ENCODE measurements around the gene ARHGEF17.

ARHGEF17 gene

DNA sequence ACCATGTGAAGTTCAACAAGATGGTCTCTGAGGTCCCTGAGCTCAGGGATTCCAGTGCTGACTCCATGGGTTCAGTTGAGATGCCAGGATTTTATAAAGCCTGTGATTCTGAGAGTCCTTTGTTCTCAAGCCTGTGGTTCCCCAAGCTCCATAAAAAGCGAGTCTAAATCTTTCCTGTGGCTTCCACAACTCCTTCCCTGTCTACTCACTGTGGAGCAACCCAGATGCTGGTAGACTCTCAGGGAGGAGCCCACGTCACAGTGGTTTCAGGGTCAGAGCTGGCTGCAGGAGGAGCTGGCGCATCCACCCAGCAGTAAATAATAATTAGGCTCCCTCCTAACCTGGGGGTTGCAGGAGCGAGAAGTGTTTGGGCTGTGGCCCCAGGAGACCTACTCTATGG is 66.1 kb downstream of the ARHGEF17 start:
- Histone ChIP-seq H3K9me3 (ENCODE audit: control insufficient read depth in 2 of 2, low read length in 2 of 2) (no peaks in the 10 kb centered on the region), H3K27me3 (ENCODE audit: control insufficient read depth in 1 of 2, insufficient read depth in 2 of 2, low read length in 2 of 2) (no peaks in the 10 kb centered on the region), H3K4me1 (ENCODE audit: control insufficient read depth, insufficient read depth, low read length) (peaks cover 24% of the 10 kb centered on the region), H3K27ac (ENCODE audit: low read length) (no peak overlapping the region), H3K36me3 (ENCODE audit: control insufficient read depth in 2 of 2, insufficient read depth in 2 of 2, low read length in 2 of 2) (no peaks in the 10 kb centered on the region), H3K9ac (ENCODE audit: low read length in 2 of 2) (no peak overlapping the region), H3K4me3 (ENCODE audit: low read length in 2 of 2) (no peak overlapping the region)

DNA sequence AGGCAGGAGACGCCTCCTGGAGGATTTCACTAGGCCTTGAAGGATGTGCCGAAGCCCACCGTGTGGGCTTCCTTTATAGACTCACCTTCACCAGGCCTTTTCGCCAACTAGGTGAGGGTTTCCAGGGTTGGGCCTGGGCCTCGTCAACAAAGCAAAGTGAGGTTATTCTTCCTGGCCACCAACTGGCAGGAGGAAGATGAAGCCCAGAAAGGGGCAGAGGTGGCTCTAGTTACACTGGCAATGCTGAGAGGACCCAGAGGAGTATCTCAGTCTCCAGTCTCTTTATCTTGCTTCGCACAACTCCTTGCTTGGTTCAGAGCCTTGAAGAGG is 67.7 kb downstream of the ARHGEF17 start:
- no peaks in the 10 kb centered on the region for H3K36me3 ChIP-seq (ENCODE audit: control insufficient read depth in 2 of 2, insufficient read depth in 2 of 2, low read length in 2 of 2)

GRCh38 chr11:73376160-73376802 is 68.2 kb downstream of the ARHGEF17 start, which contains the start of gene RELT:
TSS of gene RELT (plus strand) at chr11:73376399. CDS start at chr11:73389137, 12,738 bp downstream.
- peak within 1 kb of the TSS; percentile 58 to 76 for H3K4me3 ChIP-seq (ENCODE audit: low read length in 2 of 2)
- H3K27ac ChIP-seq (ENCODE audit: low read length) = peak within 1 kb of the TSS; percentile 78
- H3K4me1 ChIP-seq (ENCODE audit: control insufficient read depth, insufficient read depth, low read length) = peaks cover 29% of the 10 kb centered on the region
- peak within 1 kb of the TSS; percentile 66 to 75 for H3K9ac ChIP-seq (ENCODE audit: low read length in 2 of 2)
- H3K36me3 ChIP-seq (ENCODE audit: control insufficient read depth in 2 of 2, insufficient read depth in 2 of 2, low read length in 2 of 2) = no peaks in the 10 kb centered on the region
- no peaks in the 10 kb centered on the region for H3K9me3 ChIP-seq (ENCODE audit: control insufficient read depth in 2 of 2, low read length in 2 of 2)
- no peaks in the 10 kb centered on the region for H3K27me3 ChIP-seq (ENCODE audit: control insufficient read depth in 1 of 2, insufficient read depth in 2 of 2, low read length in 2 of 2)

More for the DNA sequence above, 67.7 kb downstream of the ARHGEF17 start:
- H3K9me3 ChIP-seq (ENCODE audit: control insufficient read depth in 2 of 2, low read length in 2 of 2) = no peaks in the 10 kb centered on the region
- peak overlapping the region; percentile 56 to 66 for H3K9ac ChIP-seq (ENCODE audit: low read length in 2 of 2)
- H3K27ac ChIP-seq (ENCODE audit: low read length) = peak overlapping the region; percentile 78
- no peaks in the 10 kb centered on the region for H3K27me3 ChIP-seq (ENCODE audit: control insufficient read depth in 1 of 2, insufficient read depth in 2 of 2, low read length in 2 of 2)
- H3K4me1 ChIP-seq (ENCODE audit: control insufficient read depth, insufficient read depth, low read length) = peaks cover 29% of the 10 kb centered on the region
- H3K4me3 ChIP-seq (ENCODE audit: low read length in 2 of 2) = peak overlapping the region; percentile 29 to 76

- Histone ChIP-seq H3K4me3 (ENCODE audit: low read length in 2 of 2) (peak overlapping the region; percentile 58 to 76), H3K36me3 (ENCODE audit: control insufficient read depth in 2 of 2, insufficient read depth in 2 of 2, low read length in 2 of 2) (no peaks in the 10 kb centered on the region), H3K9me3 (ENCODE audit: control insufficient read depth in 2 of 2, low read length in 2 of 2) (no peaks in the 10 kb centered on the region), H3K27ac (ENCODE audit: low read length) (peak overlapping the region; percentile 78), H3K9ac (ENCODE audit: low read length in 2 of 2) (peak overlapping the region; percentile 47 to 75), H3K27me3 (ENCODE audit: control insufficient read depth in 1 of 2, insufficient read depth in 2 of 2, low read length in 2 of 2) (no peaks in the 10 kb centered on the region), H3K4me1 (ENCODE audit: control insufficient read depth, insufficient read depth, low read length) (peaks cover 29% of the 10 kb centered on the region)
Measured at GRCh38 chr11:73376803-73377629, 68.9 kb downstream of the ARHGEF17 start.

DNA sequence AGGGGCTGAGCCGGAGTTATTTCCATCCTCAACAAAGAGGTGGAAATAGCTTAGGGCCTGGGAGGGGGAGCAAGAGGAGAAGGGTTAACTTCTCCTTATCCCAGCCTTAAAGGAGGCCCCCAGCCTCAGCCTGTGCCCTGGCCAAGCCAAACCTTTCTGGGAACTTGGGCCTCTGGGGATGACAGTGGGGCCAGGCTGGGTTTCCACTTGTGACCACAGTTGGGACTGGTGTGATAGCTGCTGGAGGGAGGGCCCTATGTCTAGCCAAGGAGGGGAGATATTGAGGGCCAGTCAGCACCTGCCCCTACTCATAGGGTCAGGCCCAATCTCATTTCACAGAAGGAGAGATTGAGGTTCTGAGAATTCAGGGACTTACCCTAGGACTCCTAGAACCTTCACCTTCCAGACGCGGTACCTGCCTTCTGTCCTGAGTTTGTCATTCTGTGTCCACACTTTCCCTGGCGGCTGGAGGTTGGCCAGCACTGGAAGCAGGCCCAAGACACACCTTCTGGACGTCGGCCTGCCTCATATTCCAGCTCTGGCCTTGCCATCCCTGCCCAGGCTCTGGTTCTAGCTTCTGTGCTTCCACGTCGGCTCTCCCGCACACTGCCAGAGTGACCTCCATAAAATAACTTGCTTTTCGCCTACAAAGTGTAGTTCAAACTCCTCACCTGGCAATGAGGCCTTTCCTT is 71.3 kb downstream of the ARHGEF17 start:
- Histone ChIP-seq H3K36me3 (ENCODE audit: control insufficient read depth in 2 of 2, insufficient read depth in 2 of 2, low read length in 2 of 2) (no peaks in the 10 kb centered on the region), H3K4me1 (ENCODE audit: control insufficient read depth, insufficient read depth, low read length) (peaks cover 29% of the 10 kb centered on the region), H3K9ac (ENCODE audit: low read length in 2 of 2) (no peak overlapping the region), H3K4me3 (ENCODE audit: low read length in 2 of 2) (no peak overlapping the region), H3K27me3 (ENCODE audit: control insufficient read depth in 1 of 2, insufficient read depth in 2 of 2, low read length in 2 of 2) (no peaks in the 10 kb centered on the region), H3K27ac (ENCODE audit: low read length) (no peak overlapping the region), H3K9me3 (ENCODE audit: control insufficient read depth in 2 of 2, low read length in 2 of 2) (no peaks in the 10 kb centered on the region)

DNA sequence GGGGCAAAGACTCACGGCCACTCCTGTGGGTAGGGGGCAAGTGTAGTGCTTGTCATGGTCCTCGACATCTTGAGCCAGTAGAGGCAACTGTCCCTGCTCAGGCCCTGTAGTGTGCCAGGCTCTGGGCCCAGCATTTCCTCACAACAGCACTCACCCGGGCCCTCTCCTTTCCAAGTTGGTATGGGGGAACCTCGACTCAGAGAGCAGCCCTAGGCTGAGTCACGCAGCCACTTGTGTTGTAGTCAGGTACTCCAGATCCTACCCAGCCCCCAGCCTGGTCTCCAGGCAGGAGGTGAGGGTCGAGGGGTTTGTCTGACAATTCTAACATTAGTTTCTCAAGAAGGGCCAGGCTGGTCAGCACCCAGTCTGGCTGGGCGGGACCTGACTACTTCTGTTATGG is 72.3 kb downstream of the ARHGEF17 start:
- no peaks in the 10 kb centered on the region for H3K9me3 ChIP-seq (ENCODE audit: control insufficient read depth in 2 of 2, low read length in 2 of 2)
- no peaks in the 10 kb centered on the region for H3K27me3 ChIP-seq (ENCODE audit: control insufficient read depth in 1 of 2, insufficient read depth in 2 of 2, low read length in 2 of 2)
- H3K9ac ChIP-seq (ENCODE audit: low read length in 2 of 2) = no peak overlapping the region
- H3K27ac ChIP-seq (ENCODE audit: low read length) = no peak overlapping the region
- no peak overlapping the region for H3K4me3 ChIP-seq (ENCODE audit: low read length in 2 of 2)
- no peaks in the 10 kb centered on the region for H3K36me3 ChIP-seq (ENCODE audit: control insufficient read depth in 2 of 2, insufficient read depth in 2 of 2, low read length in 2 of 2)
- H3K4me1 ChIP-seq (ENCODE audit: control insufficient read depth, insufficient read depth, low read length) = peaks cover 31% of the 10 kb centered on the region

DNA sequence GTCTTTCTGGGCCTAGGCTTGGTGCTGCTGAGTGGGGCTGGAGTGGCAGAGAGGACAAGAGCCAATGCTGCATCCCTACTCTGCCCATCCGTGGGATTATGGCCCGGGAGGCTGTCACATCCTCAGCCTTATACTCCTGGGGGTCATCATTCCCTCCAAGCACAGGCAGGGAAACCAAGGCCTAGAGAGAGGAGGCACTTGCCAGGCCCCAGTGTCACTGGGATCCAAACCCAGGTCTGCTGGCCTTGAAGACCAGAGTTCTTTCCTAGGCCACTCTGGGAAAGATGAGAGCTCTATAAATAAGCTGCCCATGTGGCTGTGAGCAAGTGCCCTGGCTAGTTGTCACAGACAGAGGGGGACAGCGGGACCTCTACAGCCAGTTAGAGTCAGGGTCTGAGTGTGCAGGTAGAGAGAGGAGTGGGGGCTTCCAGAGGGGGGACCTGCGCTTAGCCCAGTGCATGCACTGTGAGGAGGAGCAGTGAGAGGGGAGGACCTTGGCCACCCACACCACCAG is 72.9 kb downstream of the ARHGEF17 start:
- Histone ChIP-seq H3K27me3 (ENCODE audit: control insufficient read depth in 1 of 2, insufficient read depth in 2 of 2, low read length in 2 of 2) (no peaks in the 10 kb centered on the region), H3K9me3 (ENCODE audit: control insufficient read depth in 2 of 2, low read length in 2 of 2) (no peaks in the 10 kb centered on the region), H3K4me1 (ENCODE audit: control insufficient read depth, insufficient read depth, low read length) (peaks cover 32% of the 10 kb centered on the region), H3K36me3 (ENCODE audit: control insufficient read depth in 2 of 2, insufficient read depth in 2 of 2, low read length in 2 of 2) (no peaks in the 10 kb centered on the region), H3K4me3 (ENCODE audit: low read length in 2 of 2) (no peak overlapping the region), H3K27ac (ENCODE audit: low read length) (no peak overlapping the region), H3K9ac (ENCODE audit: low read length in 2 of 2) (no peak overlapping the region)

GRCh38 chr11:73381589-73381988 is 73.5 kb downstream of the ARHGEF17 start:
- H3K27me3 ChIP-seq (ENCODE audit: control insufficient read depth in 1 of 2, insufficient read depth in 2 of 2, low read length in 2 of 2) = no peaks in the 10 kb centered on the region
- no peak overlapping the region for H3K27ac ChIP-seq (ENCODE audit: low read length)
- H3K9ac ChIP-seq (ENCODE audit: low read length in 2 of 2) = no peak overlapping the region
- no peak overlapping the region for H3K4me3 ChIP-seq (ENCODE audit: low read length in 2 of 2)
- peaks cover 35% of the 10 kb centered on the region for H3K4me1 ChIP-seq (ENCODE audit: control insufficient read depth, insufficient read depth, low read length)
- H3K36me3 ChIP-seq (ENCODE audit: control insufficient read depth in 2 of 2, insufficient read depth in 2 of 2, low read length in 2 of 2) = no peaks in the 10 kb centered on the region
- H3K9me3 ChIP-seq (ENCODE audit: control insufficient read depth in 2 of 2, low read length in 2 of 2) = no peaks in the 10 kb centered on the region

DNA sequence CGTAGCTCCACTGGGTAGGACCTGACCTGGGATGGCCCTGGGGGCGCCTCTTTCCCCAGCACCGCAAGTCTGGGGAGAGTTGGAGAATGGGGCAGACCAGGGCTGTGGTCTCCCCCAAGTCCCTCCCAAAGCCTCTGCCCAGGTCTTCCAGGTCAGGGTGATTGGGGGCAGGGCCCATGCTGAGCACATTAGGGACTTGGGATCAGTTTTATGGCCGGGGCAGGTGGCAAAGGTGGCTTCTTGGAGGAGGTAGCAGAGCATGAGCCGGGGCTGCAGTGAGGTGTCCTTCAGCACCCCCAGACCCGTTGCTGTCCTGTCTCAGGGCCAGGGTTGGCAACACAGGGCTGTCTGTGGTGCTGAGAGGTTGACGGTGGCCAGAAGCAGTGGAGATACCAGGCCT is 74.1 kb downstream of the ARHGEF17 start:
- Histone ChIP-seq H3K9ac (ENCODE audit: low read length in 2 of 2) (no peak overlapping the region), H3K4me1 (ENCODE audit: control insufficient read depth, insufficient read depth, low read length) (peaks cover 30% of the 10 kb centered on the region), H3K27me3 (ENCODE audit: control insufficient read depth in 1 of 2, insufficient read depth in 2 of 2, low read length in 2 of 2) (no peaks in the 10 kb centered on the region), H3K27ac (ENCODE audit: low read length) (no peak overlapping the region), H3K36me3 (ENCODE audit: control insufficient read depth in 2 of 2, insufficient read depth in 2 of 2, low read length in 2 of 2) (no peaks in the 10 kb centered on the region), H3K9me3 (ENCODE audit: control insufficient read depth in 2 of 2, low read length in 2 of 2) (no peaks in the 10 kb centered on the region), H3K4me3 (ENCODE audit: low read length in 2 of 2) (no peak overlapping the region)

DNA sequence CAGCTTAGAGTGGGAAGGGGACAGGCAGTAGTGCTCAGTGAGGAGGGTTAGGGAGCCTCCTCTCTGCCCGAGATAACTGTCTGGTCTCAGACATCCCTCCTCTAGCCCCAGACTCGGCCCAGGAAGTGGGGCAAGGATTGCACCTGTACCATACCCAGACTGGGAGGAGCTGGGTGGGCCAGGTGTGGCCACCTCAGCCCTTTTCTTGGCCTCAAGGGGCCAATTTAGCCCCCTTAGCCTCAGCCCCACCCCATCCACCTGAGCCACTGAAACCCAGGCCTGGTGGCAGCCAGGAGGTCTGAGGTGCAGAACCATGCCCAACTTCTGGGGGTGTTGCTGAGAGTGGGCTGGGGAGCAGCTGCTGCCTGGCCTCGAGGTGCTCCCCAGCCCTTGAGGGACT is 74.7 kb downstream of the ARHGEF17 start:
- Histone ChIP-seq H3K27me3 (ENCODE audit: control insufficient read depth in 1 of 2, insufficient read depth in 2 of 2, low read length in 2 of 2) (no peaks in the 10 kb centered on the region), H3K4me3 (ENCODE audit: low read length in 2 of 2) (no peak overlapping the region), H3K27ac (ENCODE audit: low read length) (no peak overlapping the region), H3K9ac (ENCODE audit: low read length in 2 of 2) (no peak overlapping the region), H3K36me3 (ENCODE audit: control insufficient read depth in 2 of 2, insufficient read depth in 2 of 2, low read length in 2 of 2) (no peaks in the 10 kb centered on the region), H3K9me3 (ENCODE audit: control insufficient read depth in 2 of 2, low read length in 2 of 2) (no peaks in the 10 kb centered on the region), H3K4me1 (ENCODE audit: control insufficient read depth, insufficient read depth, low read length) (peaks cover 25% of the 10 kb centered on the region)
